Ovary (tissue), 9 donors: ENCODE measurements around the gene ZNF436. TPM values are rescaled to one million over a fixed set of nuclear protein-coding genes. Genes with fewer than 3 reads are reported as not detected.
"Not testable (repeated sequence)": the region's sequence is repeated elsewhere in the genome, so short reads cannot be mapped to it uniquely, and the experiment has no call there.

ENCODE experiments used
- DNase-seq, 5 donors: peaks; one replicate each; pipeline ENCODE4 v3.0.0-alpha.2; 2019 to 2020
- H3K27ac ChIP-seq, 2 donors: fragments of 200-600 bp; one replicate each; pipeline versions ENCODE4 v1.5.1 to v1.8.0; 2019 to 2022
- H3K27me3 ChIP-seq: fragments of 200-600 bp; one replicate; pipeline ENCODE4 v1.8.0; 2022
- H3K36me3 ChIP-seq: fragments of 200-600 bp; sonication (generic); one replicate; pipeline ENCODE4 v1.5.1; 2019
- H3K4me1 ChIP-seq: one replicate; pipeline ENCODE4 v1.8.1; 2013; ENCODE audit warnings: mild to moderate bottlenecking, moderate library complexity; ENCODE audit not compliant: insufficient read depth
- H3K4me3 ChIP-seq: fragments of 200-600 bp; sonication (generic); one replicate; pipeline ENCODE4 v1.5.1; 2017
- H3K9me3 ChIP-seq, 2 donors: fragments of 200-600 bp in 1 of 2; sonication (generic) in 1 of 2; one replicate each; pipeline versions ENCODE4 v1.5.1 to v1.8.1; 2013 to 2019; ENCODE audit warnings: mild to moderate bottlenecking in 1 of 2, moderate library complexity in 1 of 2
- EP300 ChIP-seq: sonication (generic); formaldehyde crosslinking; IDR thresholded peaks from one replicate; pipeline ENCODE4 v1.6.1; 2017; ENCODE audit warnings: antibody characterized with exemption
- POLR2A ChIP-seq: fragments of 450-650 bp; IDR thresholded peaks from one replicate; pipeline ENCODE4 v1.6.1; 2017; ENCODE audit warnings: antibody characterized with exemption, mild to moderate bottlenecking, moderate library complexity
- WGBS, 3 donors: extraction: QIAGEN DNeasy Blood & Tissue Kit in 1 of 3; methylation state at CpG; one replicate each; pipeline versions ENCODE4 v1.1.5 to v1.1.7; 2013 to 2017; 5-methylcytosine and 5-hydroxymethylcytosine counted together
- intact Hi-C, 4 donors: fragments of 100-400 bp; cut with DNase I; formaldehyde crosslinking; loops; one replicate each; pipeline versions ENCODE4 v1.11.0 to v1.15.1; 2022 to 2023
- polyA plus RNA-seq, 2 donors: library from polyadenylated mRNA; stranded (reverse); fragments of 200-250 nt in 1 of 2; fragments of 350-450 nt in 1 of 2; fragmentation: Illumina TruSeq in 1 of 2; extraction: RNeasy Lipid Tissue Mini Kit (QIAGEN cat#74804) in 1 of 2; gene quantifications; one replicate each; pipeline ENCODE4 v1.2.3, GENCODE V29; 2013 to 2014
- total RNA-seq, 7 donors: library from RNA; depleted of rRNA in 2 of 7; stranded (reverse); fragments of >200 nt in 2 of 7; fragmentation: NEBNext Ultra II Directional in 3 of 7; extraction: Animal tissue kit (Norgen Biotek cat#: 25700) in 3 of 7; gene quantifications; one replicate each; pipeline versions ENCODE4 v1.1.0 to v1.2.4, GENCODE V29; 2016 to 2023
- TF ChIP-seq, protein P1 (sequence below), 3 donors: fragments of 450-650 bp in 2 of 3; fragments of 200-600 bp in 1 of 3; IDR thresholded peaks; one replicate each; pipeline versions ENCODE4 v1.5.1 to v1.8.0; 2016 to 2022; ENCODE audit warnings: antibody characterized with exemption in 3 of 3, mild to moderate bottlenecking in 1 of 3
- donor health status: DM: no; HTN: no; CAD: no; lungs with moderate emphysema.
- donor health status: DM: no; HTN: no; CAD: no.
- donor health status: Bipolar disorder and iron deficiency.
- donor health status: DM: yes; HTN: yes; CAD: no.
- donor health status: DM: no; HTN: no; CAD: no.
- donor health status: DM: yes; HTN: yes; CAD: no.

ZNF436 gene
- total and polyA plus RNA-seq, 9 donors: 16.5 to 43.1 (median 23.5) TPM

DNA sequence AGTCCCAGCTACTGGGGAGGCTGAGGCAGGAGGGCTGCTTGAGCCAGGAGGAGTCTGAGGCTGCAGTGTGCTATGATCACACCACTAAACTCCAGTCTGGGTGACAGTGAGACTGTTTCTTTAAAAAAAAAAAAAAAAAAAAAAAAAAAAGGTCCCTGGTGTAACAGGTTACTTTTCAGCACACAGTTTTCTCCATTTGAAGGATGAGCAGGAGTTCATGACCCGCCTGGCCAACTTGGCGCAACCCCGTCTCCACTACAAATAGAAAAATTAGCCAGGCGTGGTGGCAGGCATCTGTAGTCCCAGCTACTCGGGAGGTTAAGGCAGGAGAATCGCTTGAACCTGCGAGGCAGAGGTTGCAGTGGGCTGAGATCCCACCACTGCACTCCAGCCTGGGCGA is 37.9 kb downstream of the ZNF436 start:
- no peak for DNase-seq
- Histone ChIP-seq H3K27ac (no peak overlapping the region), H3K4me3 (no peak overlapping the region), H3K9me3 (no peaks in the 10 kb centered on the region), H3K27me3 (no peaks in the 10 kb centered on the region), H3K4me1 (no peaks in the 10 kb centered on the region), H3K36me3 (no peaks in the 10 kb centered on the region)
- intact Hi-C loops: no loop called here
- TF ChIP-seq EP300 (no peak), POLR2A (no peak)
- TF ChIP-seq, protein P1, sequence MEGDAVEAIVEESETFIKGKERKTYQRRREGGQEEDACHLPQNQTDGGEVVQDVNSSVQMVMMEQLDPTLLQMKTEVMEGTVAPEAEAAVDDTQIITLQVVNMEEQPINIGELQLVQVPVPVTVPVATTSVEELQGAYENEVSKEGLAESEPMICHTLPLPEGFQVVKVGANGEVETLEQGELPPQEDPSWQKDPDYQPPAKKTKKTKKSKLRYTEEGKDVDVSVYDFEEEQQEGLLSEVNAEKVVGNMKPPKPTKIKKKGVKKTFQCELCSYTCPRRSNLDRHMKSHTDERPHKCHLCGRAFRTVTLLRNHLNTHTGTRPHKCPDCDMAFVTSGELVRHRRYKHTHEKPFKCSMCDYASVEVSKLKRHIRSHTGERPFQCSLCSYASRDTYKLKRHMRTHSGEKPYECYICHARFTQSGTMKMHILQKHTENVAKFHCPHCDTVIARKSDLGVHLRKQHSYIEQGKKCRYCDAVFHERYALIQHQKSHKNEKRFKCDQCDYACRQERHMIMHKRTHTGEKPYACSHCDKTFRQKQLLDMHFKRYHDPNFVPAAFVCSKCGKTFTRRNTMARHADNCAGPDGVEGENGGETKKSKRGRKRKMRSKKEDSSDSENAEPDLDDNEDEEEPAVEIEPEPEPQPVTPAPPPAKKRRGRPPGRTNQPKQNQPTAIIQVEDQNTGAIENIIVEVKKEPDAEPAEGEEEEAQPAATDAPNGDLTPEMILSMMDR (IDR thresholded peaks at IDR 0.05): no peak
- WGBS, 3 donors: 89 to 91% (median 90%) methylated on average over 8 of the region's 8 CpGs

DNA sequence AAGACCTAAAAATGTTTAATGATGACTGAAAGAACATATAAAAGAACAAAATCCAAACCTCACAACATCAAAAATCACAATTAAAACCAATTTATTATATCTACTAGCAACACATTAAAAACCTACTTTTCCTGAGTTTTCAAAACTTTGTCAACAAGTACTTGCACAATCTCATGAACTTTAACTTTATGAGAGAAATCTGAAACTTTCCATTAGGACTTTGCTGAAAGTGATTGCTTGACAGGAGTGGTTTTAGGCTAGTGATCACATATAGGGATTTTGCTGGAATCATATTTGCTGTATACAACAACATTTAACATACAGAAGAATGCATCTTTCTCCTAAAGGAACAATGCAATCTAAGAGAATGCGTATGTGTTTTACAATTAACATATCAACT is 38.8 kb downstream of the ZNF436 start:
- Histone ChIP-seq H3K27me3 (no peaks in the 10 kb centered on the region), H3K36me3 (no peaks in the 10 kb centered on the region), H3K4me3 (no peak overlapping the region), H3K9me3 (no peaks in the 10 kb centered on the region), H3K27ac (no peak overlapping the region), H3K4me1 (no peaks in the 10 kb centered on the region)
- no peak for TF ChIP-seq POLR2A
- TF ChIP-seq EP300: no peak
- TF ChIP-seq, protein P1 (IDR thresholded peaks at IDR 0.05): no peak
- no peak for DNase-seq
- WGBS, 3 donors: 94 to 96% (median 94%) methylated on average over 1 of the region's 1 CpG
- intact Hi-C loops: no loop called here

DNA sequence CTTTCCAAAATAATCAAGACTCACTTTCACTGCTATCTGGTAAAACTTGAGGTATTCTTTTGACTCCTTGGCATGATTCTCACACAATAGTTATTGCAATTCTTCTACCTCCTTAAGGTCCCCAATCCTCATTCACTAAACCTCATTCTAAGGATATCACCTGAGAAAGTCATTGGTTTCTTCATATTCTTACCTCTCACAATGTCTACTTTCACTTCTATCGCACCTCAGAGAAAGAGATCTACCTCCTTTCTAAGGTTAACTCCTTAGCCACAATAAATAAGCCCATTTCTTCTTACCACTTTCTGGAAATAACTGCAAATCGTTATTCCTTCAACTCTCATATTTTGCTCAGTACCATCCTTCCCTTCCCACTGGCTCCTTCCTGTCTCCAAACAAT is 44.2 kb downstream of the ZNF436 start:
- intact Hi-C loops: no loop called here
- 62 to 73% (median 70%) methylated on average over 2 of the region's 2 CpGs for WGBS, 3 donors
- H3K36me3 ChIP-seq: no peaks in the 10 kb centered on the region

DNA sequence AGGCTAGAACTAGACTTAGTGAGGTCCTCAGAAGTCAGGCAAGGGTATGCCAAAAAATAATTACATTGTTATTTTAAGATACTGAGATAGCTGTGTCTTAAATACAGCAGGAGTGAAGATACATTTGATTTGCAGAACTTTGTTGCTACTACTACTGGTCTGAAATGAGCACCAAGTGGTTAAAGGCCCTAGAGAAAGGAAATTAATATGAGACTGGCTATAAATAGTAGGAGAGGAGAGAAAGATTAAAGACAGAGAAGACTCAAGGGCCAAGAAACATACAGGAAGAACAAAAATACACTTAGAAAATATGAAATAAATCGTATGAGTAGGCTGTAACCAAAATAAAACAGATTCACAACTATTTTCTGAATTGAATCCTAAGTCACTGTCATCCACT is 46.9 kb downstream of the ZNF436 start:
- H3K4me1 ChIP-seq: no peaks in the 10 kb centered on the region
- no peak overlapping the region for H3K27ac ChIP-seq
- intact Hi-C loops: no loop called here
- no peak for DNase-seq
- TF ChIP-seq POLR2A (no peak), EP300 (no peak)
- TF ChIP-seq, protein P1 (IDR thresholded peaks at IDR 0.05): no peak
- 2 to 9% (median 5%) methylated on average over 1 of the region's 1 CpG for WGBS, 3 donors
- no peaks in the 10 kb centered on the region for H3K27me3 ChIP-seq
- H3K4me3 ChIP-seq: no peak overlapping the region
- H3K36me3 ChIP-seq: no peaks in the 10 kb centered on the region
- no peaks in the 10 kb centered on the region for H3K9me3 ChIP-seq

More for the DNA sequence above, 44.2 kb downstream of the ZNF436 start:
- Histone ChIP-seq H3K4me1 (no peaks in the 10 kb centered on the region), H3K9me3 (no peaks in the 10 kb centered on the region), H3K27ac (no peak overlapping the region), H3K27me3 (no peaks in the 10 kb centered on the region), H3K4me3 (no peak overlapping the region)
- no peak for DNase-seq
- TF ChIP-seq POLR2A (no peak), EP300 (no peak)
- TF ChIP-seq, protein P1 (IDR thresholded peaks at IDR 0.05): no peak

- H3K36me3 ChIP-seq, DNase-seq, H3K27me3 ChIP-seq, intact Hi-C loops, H3K9me3 ChIP-seq, H3K4me3 ChIP-seq, H3K27ac ChIP-seq, H3K4me1 ChIP-seq: not testable (repeated sequence)
- 94 to 96% (median 95%) methylated on average over 7 of the region's 7 CpGs for WGBS, 3 donors
Measured at GRCh38 chr1:23310280-23310679, 59.4 kb downstream of the ZNF436 start.

Other genes with a start within 250 kb of the ZNF436 start
- gene LUZP1, start 201.0 kb downstream of the ZNF436 start, total RNA-seq: 10 to 100 TPM in 6 of 7 donors, 1 to 10 TPM in 1; 9.4 to 30.7 (median 23.2) TPM
- 10 to 100 TPM in 1 of 2 donors, 1 to 10 TPM in 1; 6.8 to 28.5 TPM for gene LUZP1, start 201.0 kb downstream of the ZNF436 start, polyA plus RNA-seq
- under 1 TPM in 3 of 7 donors, not detected in 4; 0.08 to 0.80 (median 0.12) TPM for gene HTR1D, start 152.3 kb downstream of the ZNF436 start, total RNA-seq
- under 1 TPM in 1 of 2 donors, not detected in 1; 0.05 TPM for gene HTR1D, start 152.3 kb downstream of the ZNF436 start, polyA plus RNA-seq
- gene HNRNPR, start 25.6 kb downstream of the ZNF436 start, total RNA-seq: 100 to 1,000 TPM in 5 of 7 donors, 10 to 100 TPM in 2; 55.9 to 173 (median 153) TPM
- 100 to 1,000 TPM in 1 of 2 donors, 10 to 100 TPM in 1; 70.6 to 107 TPM for gene HNRNPR, start 25.6 kb downstream of the ZNF436 start, polyA plus RNA-seq
- gene TCEA3, start 54.9 kb upstream of the ZNF436 start, total RNA-seq: 100 to 1,000 TPM in 3 of 7 donors, 10 to 100 TPM in 4; 42.0 to 153 (median 79.7) TPM
- 10 to 100 TPM; 72.5 to 73.8 TPM for gene TCEA3, start 54.9 kb upstream of the ZNF436 start, polyA plus RNA-seq
- 100 to 1,000 TPM in 3 of 7 donors, 10 to 100 TPM in 4; 37.3 to 147 (median 98.7) TPM for gene ASAP3, start 114.3 kb upstream of the ZNF436 start, total RNA-seq
- gene ASAP3, start 114.3 kb upstream of the ZNF436 start, polyA plus RNA-seq: 10 to 100 TPM; 44.1 to 68.2 TPM
- 1 to 10 TPM in 1 of 7 donors, under 1 TPM in 4, not detected in 2; under 0.01 to 1.1 (median 0.23) TPM for gene E2F2, start 161.4 kb upstream of the ZNF436 start, total RNA-seq
- gene E2F2, start 161.4 kb upstream of the ZNF436 start, polyA plus RNA-seq: under 1 TPM; 0.08 to 0.13 TPM
- 100 to 1,000 TPM in 4 of 7 donors, 10 to 100 TPM in 3; 44.1 to 274 (median 143) TPM for gene ID3, start 189.7 kb upstream of the ZNF436 start, total RNA-seq
- 100 to 1,000 TPM in 1 of 2 donors, 10 to 100 TPM in 1; 37.9 to 257 TPM for gene ID3, start 189.7 kb upstream of the ZNF436 start, polyA plus RNA-seq